HG02571 (cell line): Measurements from ENCODE around the gene TMEM127.
A peak's percentile ranks its signal among the peaks of the same experiment; 100 is the strongest.
"Not testable (repeated sequence)": the region's sequence is repeated elsewhere in the genome, so short reads cannot be mapped to it uniquely, and the experiment has no call there.

Experiments used
- ATAC-seq: cut with Tn5 transposase; IDR thresholded peaks from one replicate; pipeline ENCODE4 v1.9.1; 2021; ENCODE audit warnings: mild to moderate bottlenecking, moderate library complexity; ENCODE audit not compliant: unreplicated experiment

Gene TMEM127

GRCh38 chr2:96243843-96244242 is 22.0 kb downstream of the TMEM127 start:
- ATAC-seq: no peak

- ATAC-seq: no peak
Measured at GRCh38 chr2:96241900-96242611, 23.7 kb downstream of the TMEM127 start.

- no peak for ATAC-seq
Measured at GRCh38 chr2:96241227-96241626, 24.6 kb downstream of the TMEM127 start.

GRCh38 chr2:96240341-96241038 is 25.3 kb downstream of the TMEM127 start:
- no peak for ATAC-seq

- ATAC-seq: no peak
Measured at GRCh38 chr2:96239745-96240264, 26.0 kb downstream of the TMEM127 start.

GRCh38 chr2:96239091-96239490 is 26.7 kb downstream of the TMEM127 start:
- no peak for ATAC-seq

- ATAC-seq: no peak
Measured at GRCh38 chr2:96238266-96238665, 27.5 kb downstream of the TMEM127 start.

GRCh38 chr2:96236882-96237281 is 28.9 kb downstream of the TMEM127 start:
- ATAC-seq: no peak

GRCh38 chr2:96233880-96234316 is 31.9 kb downstream of the TMEM127 start:
- ATAC-seq: peak; percentile 81

GRCh38 chr2:96233436-96233835 is 32.4 kb downstream of the TMEM127 start:
- no peak for ATAC-seq

GRCh38 chr2:96231316-96231715 is 34.5 kb downstream of the TMEM127 start:
- no peak for ATAC-seq

GRCh38 chr2:96225016-96225533 is 40.7 kb downstream of the TMEM127 start:
- ATAC-seq: no peak

- not testable (repeated sequence) for ATAC-seq
Measured at GRCh38 chr2:96221106-96221505, 44.7 kb downstream of the TMEM127 start.

GRCh38 chr2:96219959-96220358 is 45.8 kb downstream of the TMEM127 start:
- ATAC-seq: not testable (repeated sequence)

GRCh38 chr2:96218508-96219131 is 47.2 kb downstream of the TMEM127 start:
- ATAC-seq: no peak

- no peak for ATAC-seq
Measured at GRCh38 chr2:96214554-96214953, 51.2 kb downstream of the TMEM127 start.

- no peak for ATAC-seq
Measured at GRCh38 chr2:96213379-96213778, 52.4 kb downstream of the TMEM127 start.

GRCh38 chr2:96212339-96212738 is 53.5 kb downstream of the TMEM127 start:
- no peak for ATAC-seq

GRCh38 chr2:96209729-96210085 is 56.1 kb downstream of the TMEM127 start:
- no peak for ATAC-seq

GRCh38 chr2:96209011-96209728 is 56.6 kb downstream of the TMEM127 start:
- no peak for ATAC-seq
